Measurements from ENCODE around the gene KIAA0040.

KIAA0040 gene

DNA sequence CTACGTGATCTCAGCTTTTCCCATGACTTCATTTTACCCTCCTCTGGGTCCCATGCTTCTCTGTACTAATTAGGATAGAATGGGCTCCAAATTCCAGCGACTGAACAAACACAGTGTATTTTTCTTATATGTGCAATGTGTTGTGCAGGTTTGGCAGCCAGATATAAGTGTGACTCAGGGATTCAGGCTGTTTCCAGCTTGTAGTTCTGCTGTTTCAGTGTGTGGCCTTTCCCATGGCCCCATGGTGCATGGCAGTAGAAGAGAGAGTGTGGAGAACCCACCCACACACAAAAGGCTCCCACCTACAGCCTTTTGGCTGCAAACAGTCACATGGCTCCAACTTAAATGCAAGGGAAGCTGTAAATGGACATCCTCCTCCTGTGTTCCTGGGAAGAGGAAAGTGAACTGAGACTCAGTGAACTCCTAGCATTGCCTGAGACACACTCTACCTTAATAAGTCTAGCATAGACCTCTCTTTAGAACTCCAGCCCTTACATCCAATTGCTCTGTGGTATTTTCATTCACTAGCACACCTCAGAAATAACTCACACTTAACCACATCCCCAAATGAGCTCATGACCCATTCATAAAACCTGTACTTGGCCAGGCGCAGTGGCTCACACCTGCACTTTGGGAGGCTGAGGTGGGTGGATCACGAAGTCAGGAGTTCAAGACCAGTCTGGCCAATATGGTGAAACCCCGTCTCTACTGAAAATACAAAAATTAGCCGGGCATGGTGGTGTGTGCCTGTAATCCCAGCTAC is 58.7 kb downstream of the KIAA0040 start:
- H3K4me3 Mint-ChIP-seq: no peak overlapping the region
- H3K27me3 Mint-ChIP-seq: peaks cover 26% of the 10 kb centered on the region
- H3K36me3 Mint-ChIP-seq: no peaks in the 10 kb centered on the region
- CTCF ChIA-PET: interaction anchor here (0.8 to 1.0 kb wide), 2 partner anchors 9 to 104 kb away, joined by 4 to 5 read pairs; no protein-coding TSS in a partner anchor
- no peak for DNase-seq
- H3K27ac Mint-ChIP-seq: no peak overlapping the region
- no peaks in the 10 kb centered on the region for H3K4me1 Mint-ChIP-seq
- H3K9me3 Mint-ChIP-seq: no peaks in the 10 kb centered on the region

DNA sequence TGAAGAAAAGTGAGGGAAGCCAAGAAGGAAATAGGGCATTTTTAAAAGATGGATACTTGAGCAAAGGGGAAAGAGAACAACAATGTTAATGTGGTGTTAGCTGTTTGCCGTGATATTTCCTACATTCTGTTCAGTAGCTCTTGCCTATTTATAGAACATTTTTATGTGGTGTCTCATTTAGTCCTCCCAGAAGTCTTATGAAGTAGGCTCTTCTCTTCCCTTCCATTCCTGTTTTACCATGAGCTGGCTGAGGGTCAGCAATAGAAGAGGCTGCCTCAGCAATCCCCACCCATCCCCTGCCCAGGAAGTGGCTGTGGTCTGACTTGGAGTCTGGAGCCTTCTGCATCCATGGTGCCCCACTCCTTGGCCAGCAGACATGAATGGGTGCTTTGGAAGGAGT is 60.1 kb downstream of the KIAA0040 start:
- H3K27me3 Mint-ChIP-seq: peaks cover 28% of the 10 kb centered on the region
- H3K27ac Mint-ChIP-seq: no peak overlapping the region
- CTCF ChIA-PET: interaction anchor here (0.9 to 1.5 kb wide), 4 partner anchors 11 to 103 kb away, joined by 3 to 5 read pairs (median 4); no protein-coding TSS in a partner anchor
- no peaks in the 10 kb centered on the region for H3K9me3 Mint-ChIP-seq
- H3K4me3 Mint-ChIP-seq: no peak overlapping the region
- no peaks in the 10 kb centered on the region for H3K4me1 Mint-ChIP-seq
- no peak for DNase-seq
- no peaks in the 10 kb centered on the region for H3K36me3 Mint-ChIP-seq

DNA sequence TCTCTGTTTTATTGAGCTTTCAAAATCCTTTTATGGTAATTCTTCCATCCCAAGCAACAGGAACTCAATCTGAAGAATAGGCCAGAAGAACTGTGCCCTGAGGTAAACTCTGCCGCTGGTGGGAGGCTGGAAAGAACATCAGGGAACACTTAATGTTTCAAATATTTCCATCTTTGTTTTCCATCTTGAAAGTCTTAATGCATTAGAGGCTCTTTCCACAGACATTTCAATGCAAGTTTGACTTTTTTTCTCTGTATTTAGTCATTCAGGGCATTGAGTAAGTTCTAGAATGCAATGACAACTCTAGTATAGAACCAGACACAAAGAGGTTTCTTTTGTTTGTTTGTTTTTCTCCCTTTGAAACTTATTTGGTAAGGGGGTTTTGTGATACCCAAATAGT is 61.5 kb downstream of the KIAA0040 start:
- Mint-ChIP-seq H3K4me3 (no peak overlapping the region), H3K9me3 (no peaks in the 10 kb centered on the region), H3K4me1 (no peaks in the 10 kb centered on the region), H3K27ac (no peak overlapping the region), H3K27me3 (peaks cover 29% of the 10 kb centered on the region), H3K36me3 (no peaks in the 10 kb centered on the region)
- CTCF ChIA-PET: interaction anchor here (0.7 to 1.3 kb wide), 3 partner anchors 21 to 188 kb away, joined by 3 read pairs; no protein-coding TSS in a partner anchor
- DNase-seq: no peak

DNA sequence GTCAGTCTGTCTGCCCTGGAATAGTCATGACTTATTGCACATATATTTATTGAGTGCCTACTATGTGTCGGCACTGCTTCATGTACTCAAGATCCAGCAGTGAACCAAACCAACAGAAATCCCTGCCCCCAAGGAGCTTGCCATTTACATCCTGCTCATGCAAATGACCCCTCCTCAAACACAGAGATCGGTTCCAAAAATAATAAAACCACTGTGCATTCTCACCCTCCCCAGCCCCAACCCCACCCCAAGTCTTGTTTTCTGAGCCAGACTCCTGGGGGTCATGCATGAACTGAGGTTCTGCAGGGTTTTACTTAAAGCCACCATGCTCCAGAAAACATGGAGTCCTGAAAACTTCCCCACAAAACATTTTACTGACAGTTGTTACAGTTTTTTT is 61.9 kb downstream of the KIAA0040 start:
- DNase-seq: no peak
- H3K4me1 Mint-ChIP-seq: no peaks in the 10 kb centered on the region
- H3K36me3 Mint-ChIP-seq: no peaks in the 10 kb centered on the region
- H3K27me3 Mint-ChIP-seq: peaks cover 27% of the 10 kb centered on the region
- CTCF ChIA-PET: interaction anchor here (0.7 to 1.2 kb wide), 3 partner anchors 101 to 189 kb away, joined by 3 to 4 read pairs (median 3); no protein-coding TSS in a partner anchor
- no peaks in the 10 kb centered on the region for H3K9me3 Mint-ChIP-seq
- H3K4me3 Mint-ChIP-seq: no peak overlapping the region
- H3K27ac Mint-ChIP-seq: no peak overlapping the region

DNA sequence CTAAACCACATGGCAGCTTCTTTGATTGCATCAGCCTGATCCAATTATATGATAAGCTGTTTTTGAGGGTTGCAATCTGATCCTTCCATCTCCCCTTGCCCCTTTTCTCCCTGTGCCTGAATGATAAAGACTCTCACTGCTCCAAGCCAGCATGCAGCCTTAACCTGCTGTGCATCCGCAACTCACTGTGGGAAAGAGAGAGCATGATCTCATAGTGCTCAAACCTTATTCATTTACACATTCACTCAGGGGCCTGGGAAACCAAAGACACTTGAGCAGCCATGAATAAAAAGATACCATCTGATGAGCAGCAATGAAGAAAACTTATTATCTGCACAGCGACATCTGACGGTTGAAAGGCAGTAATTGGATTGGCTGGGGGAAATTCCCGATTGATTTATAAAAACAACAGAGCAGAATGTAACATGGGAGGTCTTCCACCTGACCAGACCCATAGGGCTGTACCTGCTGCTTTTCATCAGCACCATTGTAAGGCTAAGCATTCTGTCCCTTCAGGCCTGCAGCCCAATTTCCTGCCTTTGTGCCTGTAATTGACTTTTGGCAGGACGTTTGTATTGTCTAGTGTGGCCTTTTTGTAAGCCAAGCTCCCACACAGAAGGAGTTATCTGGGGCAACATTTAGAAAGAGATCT is 62.5 kb downstream of the KIAA0040 start:
- Mint-ChIP-seq H3K4me3 (no peak overlapping the region), H3K4me1 (no peaks in the 10 kb centered on the region), H3K27ac (no peak overlapping the region), H3K36me3 (no peaks in the 10 kb centered on the region), H3K27me3 (peaks cover 30% of the 10 kb centered on the region), H3K9me3 (no peaks in the 10 kb centered on the region)
- CTCF ChIA-PET: interaction anchor here (1.2 kb wide), 2 partner anchors 101 to 189 kb away, joined by 3 to 4 read pairs; no protein-coding TSS in a partner anchor
- no peak for DNase-seq

DNA sequence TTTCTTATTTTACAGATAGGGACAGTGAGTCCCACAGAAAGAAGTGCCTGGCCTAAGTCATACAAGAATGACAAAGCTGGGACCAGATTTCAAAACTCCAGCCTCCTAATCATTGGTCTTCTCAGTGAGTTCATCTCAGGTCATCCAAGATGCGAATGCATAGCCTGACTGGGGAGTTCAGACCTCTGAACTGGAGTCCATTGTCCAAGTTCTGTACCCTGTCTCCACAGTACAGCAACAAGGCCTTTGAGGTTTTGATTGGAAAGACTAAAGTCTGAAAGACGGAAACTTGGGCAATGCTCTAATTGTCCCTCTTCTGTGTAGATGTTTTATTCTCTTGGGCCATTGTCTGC is 63.0 kb downstream of the KIAA0040 start:
- CTCF ChIA-PET: interaction anchor here (1.2 kb wide), 1 partner anchor 100 kb away, joined by 4 read pairs; no protein-coding TSS in a partner anchor
- Mint-ChIP-seq H3K36me3 (no peaks in the 10 kb centered on the region), H3K27me3 (peaks cover 27% of the 10 kb centered on the region)

DNA sequence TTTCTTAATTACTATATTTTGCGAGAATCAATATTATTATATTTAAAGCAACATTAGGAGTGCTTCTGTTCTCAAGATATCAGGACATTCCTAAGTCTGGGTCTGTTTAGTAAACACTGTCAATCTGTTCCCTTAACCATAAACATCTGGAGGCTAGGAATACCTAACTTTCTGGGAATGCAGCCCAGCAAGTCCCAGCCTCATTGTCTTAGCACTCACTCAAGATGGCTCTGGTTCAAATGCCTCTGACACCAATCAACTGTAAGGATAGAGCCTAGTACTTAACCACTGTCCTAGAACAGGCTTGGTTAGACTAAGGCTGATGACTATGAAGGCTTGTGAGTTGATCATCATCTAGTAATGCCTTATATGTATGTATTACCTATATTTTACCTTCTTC is 63.4 kb downstream of the KIAA0040 start:
- H3K27me3 Mint-ChIP-seq: peaks cover 26% of the 10 kb centered on the region
- H3K36me3 Mint-ChIP-seq: no peaks in the 10 kb centered on the region
- no peaks in the 10 kb centered on the region for H3K4me1 Mint-ChIP-seq
- no peak overlapping the region for H3K4me3 Mint-ChIP-seq
- H3K9me3 Mint-ChIP-seq: no peaks in the 10 kb centered on the region
- DNase-seq: no peak
- no peak overlapping the region for H3K27ac Mint-ChIP-seq
- CTCF ChIA-PET: interaction anchor here (0.8 to 6.3 kb wide), 4 partner anchors 9 to 100 kb away, joined by 3 to 138 read pairs (median 6); no protein-coding TSS in a partner anchor

More for the DNA sequence above, 63.0 kb downstream of the KIAA0040 start:
- H3K4me1 Mint-ChIP-seq: no peaks in the 10 kb centered on the region
- DNase-seq: no peak
- no peaks in the 10 kb centered on the region for H3K9me3 Mint-ChIP-seq
- no peak overlapping the region for H3K4me3 Mint-ChIP-seq
- H3K27ac Mint-ChIP-seq: no peak overlapping the region

DNA sequence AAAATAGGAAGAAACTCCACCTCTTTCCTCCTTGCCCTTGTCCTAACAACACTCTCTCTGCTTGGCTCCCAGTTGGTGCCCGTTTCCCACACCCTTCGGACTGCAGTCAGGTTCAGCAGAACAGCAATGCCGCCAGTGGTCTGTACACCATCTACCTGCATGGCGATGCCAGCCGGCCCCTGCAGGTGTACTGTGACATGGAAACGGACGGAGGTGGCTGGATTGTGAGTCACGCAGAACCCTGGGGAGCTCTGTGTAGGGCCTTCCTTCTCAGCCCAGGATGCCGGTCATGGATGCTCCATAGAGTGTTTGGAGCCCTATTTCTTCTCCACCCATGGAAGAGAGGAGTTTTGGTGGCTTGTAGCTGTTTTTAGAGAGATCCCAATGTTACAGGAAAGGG is 64.1 kb downstream of the KIAA0040 start:
- CTCF ChIA-PET: interaction anchor here (0.8 to 6.3 kb wide), 3 partner anchors 8 to 99 kb away, joined by 3 to 138 read pairs (median 7); no protein-coding TSS in a partner anchor
- DNase-seq: no peak
- Mint-ChIP-seq H3K9me3 (no peaks in the 10 kb centered on the region), H3K27me3 (peaks cover 26% of the 10 kb centered on the region), H3K4me3 (no peak overlapping the region), H3K4me1 (no peaks in the 10 kb centered on the region), H3K36me3 (no peaks in the 10 kb centered on the region), H3K27ac (no peak overlapping the region)

DNA sequence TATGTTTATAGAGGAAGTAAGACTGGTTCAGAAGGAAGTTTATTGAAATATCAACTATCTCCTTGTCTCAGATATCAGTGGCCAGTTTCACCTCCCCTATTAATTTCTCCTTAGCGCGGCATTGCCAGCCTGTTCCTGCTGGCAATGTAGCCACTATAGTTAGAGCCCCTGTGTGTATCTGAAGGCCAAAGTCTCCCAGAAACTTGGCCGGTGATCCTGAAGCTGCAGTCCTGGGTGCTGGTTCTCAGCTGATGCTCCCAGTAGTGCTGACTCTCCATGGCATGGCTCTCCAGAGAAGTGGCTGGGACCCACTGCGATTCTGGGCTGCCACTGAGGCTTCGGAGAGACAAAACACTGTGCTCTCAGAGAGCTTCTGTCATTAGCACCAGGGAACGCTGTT is 65.0 kb downstream of the KIAA0040 start:
- peaks cover 26% of the 10 kb centered on the region for H3K27me3 Mint-ChIP-seq
- no peaks in the 10 kb centered on the region for H3K9me3 Mint-ChIP-seq
- no peak overlapping the region for H3K4me3 Mint-ChIP-seq
- no peak overlapping the region for H3K27ac Mint-ChIP-seq
- no peaks in the 10 kb centered on the region for H3K4me1 Mint-ChIP-seq
- no peaks in the 10 kb centered on the region for H3K36me3 Mint-ChIP-seq
- no peak for DNase-seq
- CTCF ChIA-PET: interaction anchor here (0.8 to 6.3 kb wide), 4 partner anchors 18 to 104 kb away, joined by 3 to 138 read pairs (median 5); partner anchors contain the start of gene MRPS14

DNA sequence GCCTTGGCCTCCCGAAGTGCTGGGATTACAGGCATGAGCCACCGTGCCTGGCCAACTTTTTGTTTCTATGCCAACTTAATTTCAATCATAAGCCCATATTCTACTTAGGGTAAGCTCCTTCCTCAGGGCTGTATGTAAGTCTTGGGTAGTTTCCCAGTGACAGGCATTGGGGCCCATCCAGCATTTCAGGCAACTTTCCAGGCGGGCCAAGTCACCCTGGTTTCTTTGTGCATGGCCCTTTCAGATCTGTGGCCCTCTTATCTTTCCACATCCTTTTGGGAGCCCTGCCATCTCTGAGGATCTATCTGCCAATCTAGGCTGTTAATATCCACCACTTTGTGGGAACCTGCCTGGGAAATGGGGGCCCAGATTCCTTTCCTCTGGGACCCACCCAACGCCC is 66.2 kb downstream of the KIAA0040 start:
- CTCF ChIA-PET: interaction anchor here (1.7 to 6.3 kb wide), 3 partner anchors 97 to 126 kb away, joined by 3 to 138 read pairs (median 16); partner anchors contain the start of gene MRPS14
- H3K27ac Mint-ChIP-seq: no peak overlapping the region
- H3K27me3 Mint-ChIP-seq: peaks cover 26% of the 10 kb centered on the region
- H3K4me3 Mint-ChIP-seq: no peak overlapping the region
- no peak for DNase-seq
- H3K9me3 Mint-ChIP-seq: no peaks in the 10 kb centered on the region
- H3K36me3 Mint-ChIP-seq: no peaks in the 10 kb centered on the region
- no peaks in the 10 kb centered on the region for H3K4me1 Mint-ChIP-seq

DNA sequence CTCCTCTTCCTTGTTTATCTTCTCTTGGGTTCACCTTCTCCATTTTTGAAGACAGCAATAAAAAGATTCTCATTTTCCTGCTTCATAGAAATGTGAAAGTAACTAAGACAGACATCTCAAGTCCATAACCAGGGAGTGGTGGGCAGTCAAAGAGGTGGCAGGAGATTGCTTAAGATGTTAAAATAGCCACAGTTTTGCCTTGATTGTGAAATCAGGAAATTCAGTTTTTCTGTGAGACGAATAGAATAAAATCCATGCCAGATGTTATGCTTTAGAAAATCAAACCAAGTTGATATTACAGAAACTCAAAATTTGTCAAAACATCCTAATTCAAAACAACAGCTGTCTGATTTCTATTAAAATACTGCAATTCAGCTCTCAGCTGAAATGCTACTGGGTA is 67.7 kb downstream of the KIAA0040 start:
- no peak for DNase-seq
- Mint-ChIP-seq H3K36me3 (no peaks in the 10 kb centered on the region), H3K4me3 (no peak overlapping the region), H3K9me3 (no peaks in the 10 kb centered on the region), H3K27me3 (peaks cover 26% of the 10 kb centered on the region), H3K27ac (no peak overlapping the region), H3K4me1 (no peaks in the 10 kb centered on the region)
- CTCF ChIA-PET: interaction anchor here (0.6 to 6.3 kb wide), 20 partner anchors 10 to 124 kb away, joined by 3 to 138 read pairs (median 4); partner anchors contain the start of gene MRPS14

DNA sequence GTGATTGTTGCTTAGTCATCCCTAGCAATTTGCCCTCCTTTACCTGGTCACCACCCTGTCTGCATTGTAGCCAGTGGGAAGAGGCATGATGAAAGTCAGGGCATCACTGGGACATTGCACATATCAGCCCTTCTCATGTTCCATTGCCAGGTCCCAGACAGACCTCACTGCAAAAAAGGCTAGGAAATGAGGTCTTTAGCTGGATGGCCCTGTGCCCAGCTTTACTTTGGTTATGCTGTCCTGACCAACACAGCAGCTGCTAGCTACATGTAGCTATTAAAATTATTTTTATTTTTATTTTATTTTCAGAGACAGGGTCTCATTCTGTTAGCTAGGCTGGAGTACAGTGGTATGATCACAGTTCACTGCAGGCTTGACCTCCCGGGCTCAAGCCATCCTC is 72.1 kb downstream of the KIAA0040 start:
- Mint-ChIP-seq H3K4me3 (no peak overlapping the region), H3K27me3 (peaks cover 17% of the 10 kb centered on the region), H3K9me3 (no peaks in the 10 kb centered on the region), H3K4me1 (no peaks in the 10 kb centered on the region), H3K36me3 (no peaks in the 10 kb centered on the region), H3K27ac (no peak overlapping the region)
- no peak for DNase-seq
- CTCF ChIA-PET: interaction anchor here (1.0 to 1.9 kb wide), 2 partner anchors 8 to 91 kb away, joined by 3 to 7 read pairs; no protein-coding TSS in a partner anchor

DNA sequence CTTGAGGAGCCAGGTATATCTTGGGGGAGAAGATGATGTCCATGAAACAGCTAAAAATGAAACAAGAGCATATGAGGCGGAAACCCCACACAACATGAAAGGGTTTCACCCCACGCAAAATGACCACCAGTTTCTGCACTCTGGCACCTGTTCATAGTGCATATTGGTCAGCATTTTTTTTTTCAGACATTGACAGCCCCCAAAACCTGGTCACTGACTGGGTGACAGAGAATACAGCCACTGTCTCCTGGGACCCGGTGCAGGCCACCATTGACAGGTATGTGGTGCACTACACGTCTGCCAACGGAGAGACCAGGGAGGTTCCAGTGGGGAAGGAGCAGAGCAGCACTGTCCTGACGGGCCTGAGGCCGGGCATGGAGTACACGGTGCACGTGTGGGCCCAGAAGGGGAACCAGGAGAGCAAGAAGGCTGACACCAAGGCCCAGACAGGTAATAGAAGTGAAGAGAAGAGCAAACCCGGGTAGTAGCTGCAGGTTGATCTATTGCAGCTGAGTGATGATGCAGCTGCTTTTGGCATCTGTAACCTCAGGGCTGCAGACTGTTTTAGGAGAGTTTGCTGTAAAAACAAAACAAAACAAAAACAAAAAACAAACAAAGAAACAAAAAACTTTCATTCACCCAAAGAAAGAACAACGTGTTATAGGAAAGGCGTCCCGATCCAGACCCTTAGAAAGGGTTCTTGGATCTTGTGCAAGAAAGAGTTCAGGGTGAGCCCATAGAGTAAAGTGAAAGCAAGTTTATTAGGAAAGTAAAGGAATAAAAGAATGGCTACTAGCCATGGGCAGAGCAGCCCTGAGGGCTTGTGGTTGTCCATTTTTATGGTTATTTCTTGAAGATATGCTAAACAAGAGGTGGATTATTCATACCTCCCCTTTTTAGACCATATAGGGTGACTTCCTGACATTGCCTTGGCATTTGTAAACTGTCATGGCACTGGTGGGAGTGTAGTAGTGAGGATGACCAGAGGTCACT is 73.9 kb downstream of the KIAA0040 start:
- no peaks in the 10 kb centered on the region for H3K36me3 Mint-ChIP-seq
- peaks cover 21% of the 10 kb centered on the region for H3K27me3 Mint-ChIP-seq
- DNase-seq: no peak
- CTCF ChIA-PET: no interaction called here
- H3K4me3 Mint-ChIP-seq: no peak overlapping the region
- H3K9me3 Mint-ChIP-seq: peaks cover 4% of the 10 kb centered on the region
- H3K27ac Mint-ChIP-seq: no peak overlapping the region
- H3K4me1 Mint-ChIP-seq: no peaks in the 10 kb centered on the region

Measured in activated naive CD4-positive, alpha-beta T cell treated with anti-CD3 and anti-CD28 coated beads, Interleukin-2, amount 10 ng/mL, durations not matched to agents 7 days and 5 days (primary cell).